Keratinocyte (primary cell): ENCODE measurements around the gene GABRQ.

ENCODE experiments used
- EZH2 ChIP-seq: IDR thresholded peaks from one replicate; pipeline ENCODE4 v1.6.1; 2012; ENCODE audit warnings: inconsistent platforms, mild to moderate bottlenecking, low read length, moderate library complexity
- TF ChIP-seq, protein P1 (sequence below), 3 experiments: IDR thresholded peaks in 1 of 3; conservative IDR thresholded peaks in 1 of 3; optimal IDR thresholded peaks in 1 of 3; 2 replicates in 2 of 3; 3 replicates in 1 of 3; pipeline versions ENCODE3 to v1.5.1; 2011; ENCODE audit warnings: low read length in 3 of 3, mild to moderate bottlenecking in 3 of 3, moderate library complexity in 2 of 3, control low read depth in 1 of 3, inconsistent platforms in 1 of 3; ENCODE audit not compliant: insufficient read depth in 2 of 3; ENCODE audit errors: extremely low read depth in 1 of 3

DNA sequence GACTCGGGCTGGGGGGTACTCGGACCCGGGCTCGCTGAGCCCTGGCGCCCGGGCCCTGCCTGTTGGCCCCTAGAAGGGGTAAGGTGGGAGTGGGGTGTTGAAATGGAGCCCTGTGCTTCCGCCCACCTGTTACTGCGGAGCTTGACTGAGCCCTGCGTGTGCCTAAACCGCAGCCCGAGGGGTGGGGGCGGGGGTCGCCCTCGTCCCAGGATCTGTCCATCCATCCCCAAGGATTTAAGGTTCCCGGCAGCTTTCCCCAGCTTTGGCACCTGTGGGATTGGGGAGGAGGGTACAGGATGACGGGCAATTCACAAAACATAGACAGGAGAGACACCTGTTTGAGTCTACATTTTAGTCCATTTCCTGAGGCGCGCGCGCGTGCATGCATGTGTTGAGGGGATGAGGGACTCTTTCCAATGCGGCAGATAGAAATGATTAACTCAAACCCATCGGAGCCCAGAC lies 779 bp downstream of the GABRQ start:
- TF ChIP-seq, protein P1, sequence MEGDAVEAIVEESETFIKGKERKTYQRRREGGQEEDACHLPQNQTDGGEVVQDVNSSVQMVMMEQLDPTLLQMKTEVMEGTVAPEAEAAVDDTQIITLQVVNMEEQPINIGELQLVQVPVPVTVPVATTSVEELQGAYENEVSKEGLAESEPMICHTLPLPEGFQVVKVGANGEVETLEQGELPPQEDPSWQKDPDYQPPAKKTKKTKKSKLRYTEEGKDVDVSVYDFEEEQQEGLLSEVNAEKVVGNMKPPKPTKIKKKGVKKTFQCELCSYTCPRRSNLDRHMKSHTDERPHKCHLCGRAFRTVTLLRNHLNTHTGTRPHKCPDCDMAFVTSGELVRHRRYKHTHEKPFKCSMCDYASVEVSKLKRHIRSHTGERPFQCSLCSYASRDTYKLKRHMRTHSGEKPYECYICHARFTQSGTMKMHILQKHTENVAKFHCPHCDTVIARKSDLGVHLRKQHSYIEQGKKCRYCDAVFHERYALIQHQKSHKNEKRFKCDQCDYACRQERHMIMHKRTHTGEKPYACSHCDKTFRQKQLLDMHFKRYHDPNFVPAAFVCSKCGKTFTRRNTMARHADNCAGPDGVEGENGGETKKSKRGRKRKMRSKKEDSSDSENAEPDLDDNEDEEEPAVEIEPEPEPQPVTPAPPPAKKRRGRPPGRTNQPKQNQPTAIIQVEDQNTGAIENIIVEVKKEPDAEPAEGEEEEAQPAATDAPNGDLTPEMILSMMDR (optimal IDR thresholded peaks at IDR 0.05 in 1 of 3, IDR thresholded peaks at IDR 0.05 in 1 of 3, conservative IDR thresholded peaks at IDR 0.05 in 1 of 3; ENCODE audit: extremely low read depth in 1 of 3, insufficient read depth in 2 of 3, low read length in 3 of 3): no peak
- no peak for TF ChIP-seq EZH2
